Activated CD4-positive, alpha-beta memory T cell treated with anti-CD3 and anti-CD28 coated beads for 36 hours (primary cell): ENCODE results near the gene TBCD. TPM values are rescaled to one million over a fixed set of nuclear protein-coding genes. Genes with fewer than 3 reads are reported as not detected.
A peak's percentile ranks its signal among the peaks of the same experiment; 100 is the strongest.
"Not testable (repeated sequence)": the region's sequence is repeated elsewhere in the genome, so short reads cannot be mapped to it uniquely, and the experiment has no call there.

Experiments used
- CTCF ChIA-PET: fragments of 350-600 bp; sonication (Branson Sonifier 250); formaldehyde crosslinking; loops from one replicate; lab custom pipeline; 2021; ENCODE audit warnings: antibody characterized with exemption, inconsistent platforms; lab: Charles Lee
- POLR2A ChIA-PET: fragments of 350-600 bp; sonication (Branson Sonifier 250); formaldehyde crosslinking; loops from one replicate; lab custom pipeline; 2021; ENCODE audit warnings: antibody characterized with exemption; lab: Charles Lee
- DNase-seq: peaks from one replicate; pipeline ENCODE4 v3.0.0-alpha.2; 2020
- H3K27ac Mint-ChIP-seq: one replicate; pipeline ENCODE4 v1.8.0; 2021; ENCODE audit warnings: mixed read lengths
- H3K27me3 Mint-ChIP-seq: one replicate; pipeline ENCODE4 v1.8.0; 2021; ENCODE audit warnings: mixed read lengths
- H3K36me3 Mint-ChIP-seq: one replicate; pipeline ENCODE4 v1.8.0; 2021; ENCODE audit warnings: mixed read lengths
- H3K4me1 Mint-ChIP-seq: one replicate; pipeline ENCODE4 v1.8.0; 2021; ENCODE audit warnings: low read depth, mixed read lengths
- H3K4me3 Mint-ChIP-seq: one replicate; pipeline ENCODE4 v1.8.0; 2021; ENCODE audit warnings: mild to moderate bottlenecking, mixed read lengths
- H3K9me3 Mint-ChIP-seq: one replicate; pipeline ENCODE4 v1.8.0; 2021; ENCODE audit warnings: mixed read lengths
- intact Hi-C: fragments of 100-400 bp; cut with micrococcal nuclease; formaldehyde crosslinking; loops from one replicate; pipeline ENCODE4 v1.15.1; 2023
- total RNA-seq, 2 experiments: library from RNA; stranded (reverse); gene quantifications; one replicate each; pipeline ENCODE4 v1.2.3, GENCODE V29; 2021

The TBCD gene
- total RNA-seq, 2 experiments from 2014 or later: 97.0 to 98.2 TPM

- Mint-ChIP-seq H3K27ac (no peak overlapping the region), H3K27me3 (no peaks in the 10 kb centered on the region), H3K9me3 (no peaks in the 10 kb centered on the region), H3K4me3 (no peak overlapping the region), H3K4me1 (peaks cover 32% of the 10 kb centered on the region), H3K36me3 (no peaks in the 10 kb centered on the region)
- DNase-seq: no peak
- CTCF ChIA-PET: no interaction called here
- POLR2A ChIA-PET: no interaction called here
- intact Hi-C loops: no loop called here
These were observed 231.8 kb downstream of the TBCD start for GRCh38 chr17:82983510-82984248.

- POLR2A ChIA-PET, H3K4me3 Mint-ChIP-seq, CTCF ChIA-PET, DNase-seq, H3K36me3 Mint-ChIP-seq, intact Hi-C loops, H3K27me3 Mint-ChIP-seq, H3K27ac Mint-ChIP-seq, H3K9me3 Mint-ChIP-seq: not testable (repeated sequence)
- peaks cover 27% of the 10 kb centered on the region for H3K4me1 Mint-ChIP-seq
These were observed 232.4 kb downstream of the TBCD start for GRCh38 chr17:82984249-82984617.

GRCh38 chr17:82984751-82985427 lies 233.0 kb downstream of the TBCD start:
- Mint-ChIP-seq H3K4me3 (no peak overlapping the region), H3K9me3 (no peaks in the 10 kb centered on the region), H3K27ac (no peak overlapping the region), H3K27me3 (no peaks in the 10 kb centered on the region), H3K36me3 (no peaks in the 10 kb centered on the region), H3K4me1 (peaks cover 20% of the 10 kb centered on the region)
- ChIA-PET POLR2A (no interaction called here), CTCF (interaction anchor here (1.0 to 1.2 kb wide), 2 partner anchors 94 to 219 kb away, joined by 3 read pairs; partner anchors contain the start of gene METRNL)
- DNase-seq: no peak
- intact Hi-C loops: loop anchor here (5.0 kb wide), 1 partner anchor 62 kb away; no protein-coding TSS in a partner anchor

GRCh38 chr17:82985428-82985805 lies 233.6 kb downstream of the TBCD start:
- no peak for DNase-seq
- Mint-ChIP-seq H3K36me3 (no peaks in the 10 kb centered on the region), H3K4me3 (no peak overlapping the region), H3K27ac (no peak overlapping the region), H3K4me1 (peaks cover 20% of the 10 kb centered on the region), H3K27me3 (no peaks in the 10 kb centered on the region), H3K9me3 (no peaks in the 10 kb centered on the region)
- ChIA-PET POLR2A (no interaction called here), CTCF (interaction anchor here (1.0 to 1.2 kb wide), 2 partner anchors 94 to 219 kb away, joined by 3 read pairs; partner anchors contain the start of gene METRNL)
- intact Hi-C loops: loop anchor here (5.0 kb wide), 1 partner anchor 62 kb away; no protein-coding TSS in a partner anchor

GRCh38 chr17:82985973-82986372 lies 234.1 kb downstream of the TBCD start:
- H3K27ac Mint-ChIP-seq: no peak overlapping the region
- H3K36me3 Mint-ChIP-seq: no peaks in the 10 kb centered on the region
- POLR2A ChIA-PET: interaction anchor here (1.0 kb wide), 1 partner anchor 98 kb away, joined by 5 read pairs; no protein-coding TSS in a partner anchor
- intact Hi-C loops: loop anchor here (5.0 kb wide), 1 partner anchor 61 kb away; no protein-coding TSS in a partner anchor
- no peaks in the 10 kb centered on the region for H3K9me3 Mint-ChIP-seq
- CTCF ChIA-PET: interaction anchor here (0.7 to 1.2 kb wide), 2 partner anchors 77 to 218 kb away, joined by 3 to 4 read pairs; no protein-coding TSS in a partner anchor
- peak; percentile 74 for DNase-seq
- peaks cover 20% of the 10 kb centered on the region for H3K4me1 Mint-ChIP-seq
- H3K4me3 Mint-ChIP-seq: peak overlapping the region; percentile 46
- no peaks in the 10 kb centered on the region for H3K27me3 Mint-ChIP-seq

- peaks cover 14% of the 10 kb centered on the region for H3K9me3 Mint-ChIP-seq
- intact Hi-C loops: loop anchor here (5.0 kb wide), 1 partner anchor 58 kb away; no protein-coding TSS in a partner anchor
- H3K27ac Mint-ChIP-seq, POLR2A ChIA-PET, CTCF ChIA-PET, H3K4me3 Mint-ChIP-seq, DNase-seq, H3K36me3 Mint-ChIP-seq, H3K27me3 Mint-ChIP-seq: not testable (repeated sequence)
- peaks cover 20% of the 10 kb centered on the region for H3K4me1 Mint-ChIP-seq
These were observed 237.2 kb downstream of the TBCD start for GRCh38 chr17:82989051-82989450.

GRCh38 chr17:82989881-82990280 lies 238.0 kb downstream of the TBCD start:
- POLR2A ChIA-PET: no interaction called here
- Mint-ChIP-seq H3K27ac (no peak overlapping the region), H3K36me3 (peaks cover 8% of the 10 kb centered on the region)

GRCh38 chr17:82993005-82993404 lies 241.1 kb downstream of the TBCD start:
- intact Hi-C loops: no loop called here
- Mint-ChIP-seq H3K36me3 (peaks cover 8% of the 10 kb centered on the region), H3K27ac (no peak overlapping the region), H3K4me1 (no peaks in the 10 kb centered on the region), H3K27me3 (no peaks in the 10 kb centered on the region), H3K9me3 (peaks cover 15% of the 10 kb centered on the region), H3K4me3 (no peak overlapping the region)
- DNase-seq: no peak
- ChIA-PET POLR2A (no interaction called here), CTCF (no interaction called here)

More at GRCh38 chr17:82989881-82990280, 238.0 kb downstream of the TBCD start:
- no peak for DNase-seq
- intact Hi-C loops: loop anchor here (5.0 kb wide), 1 partner anchor 57 kb away; no protein-coding TSS in a partner anchor
- Mint-ChIP-seq H3K27me3 (no peaks in the 10 kb centered on the region), H3K4me1 (peaks cover 20% of the 10 kb centered on the region), H3K4me3 (no peak overlapping the region), H3K9me3 (peaks cover 15% of the 10 kb centered on the region)
- CTCF ChIA-PET: no interaction called here

Other genes starting within 250 kb of the TBCD start
- 10 to 100 TPM; 49.3 to 60.8 TPM for gene FOXK2, start 232.3 kb upstream of the TBCD start, total RNA-seq
- gene WDR45B, start 103.6 kb upstream of the TBCD start, total RNA-seq: 10 to 100 TPM; 42.8 to 43.0 TPM
- 1 to 10 TPM; 1.4 to 1.9 TPM for gene RAB40B, start 53.4 kb upstream of the TBCD start, total RNA-seq
- 10 to 100 TPM; 36.7 to 40.5 TPM for gene FN3KRP, start 35.4 kb upstream of the TBCD start, total RNA-seq
- gene FN3K, start 16.4 kb upstream of the TBCD start, total RNA-seq: 1 to 10 TPM; 1.6 to 2.3 TPM
- not detected for gene ZNF750, start 88.0 kb downstream of the TBCD start, total RNA-seq